HG02610 (cell line): ENCODE results near the gene SYTL2.
A peak's percentile ranks its signal among the peaks of the same experiment; 100 is the strongest.
"Not testable (repeated sequence)": the region's sequence is repeated elsewhere in the genome, so short reads cannot be mapped to it uniquely, and the experiment has no call there.

ENCODE experiments used
- ATAC-seq: cut with Tn5 transposase; IDR thresholded peaks from one replicate; pipeline ENCODE4 v1.9.1; 2021; ENCODE audit warnings: mild to moderate bottlenecking, moderate library complexity; ENCODE audit not compliant: unreplicated experiment

Gene SYTL2

DNA sequence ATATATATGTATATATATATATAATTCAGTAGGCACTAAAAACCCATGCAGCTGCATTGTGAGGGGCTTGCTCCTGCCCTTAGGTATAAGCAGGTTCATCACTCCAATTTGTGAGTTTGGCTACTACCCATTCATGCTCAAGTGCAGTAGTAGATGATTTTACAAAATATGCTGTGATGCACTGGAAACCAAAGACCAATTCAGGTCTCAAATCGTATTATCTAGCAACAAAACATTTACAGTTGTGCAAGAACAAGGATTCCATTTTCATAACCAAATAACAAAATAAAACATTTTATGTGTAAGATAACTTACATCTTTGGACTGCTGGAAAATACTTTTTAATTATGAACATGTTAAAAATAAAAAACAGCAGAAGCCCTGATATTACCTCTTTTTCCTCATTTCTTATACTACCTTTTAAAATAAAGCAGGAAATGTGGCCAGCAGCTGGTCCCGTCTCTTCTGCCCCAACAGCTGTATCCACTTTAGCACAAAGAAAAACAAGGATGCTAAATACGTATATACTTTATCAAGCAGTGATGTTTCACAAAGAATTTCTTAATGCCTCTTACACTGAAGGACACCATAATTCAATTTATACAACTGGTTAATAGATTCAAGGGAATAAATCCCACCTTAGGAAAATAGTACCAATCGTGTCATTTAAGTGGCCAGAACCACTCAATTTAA lies 148.8 kb downstream of the SYTL2 start:
- no peak for ATAC-seq

- no peak for ATAC-seq
Measured at GRCh38 chr11:85658180-85658579, 152.8 kb downstream of the SYTL2 start.

DNA sequence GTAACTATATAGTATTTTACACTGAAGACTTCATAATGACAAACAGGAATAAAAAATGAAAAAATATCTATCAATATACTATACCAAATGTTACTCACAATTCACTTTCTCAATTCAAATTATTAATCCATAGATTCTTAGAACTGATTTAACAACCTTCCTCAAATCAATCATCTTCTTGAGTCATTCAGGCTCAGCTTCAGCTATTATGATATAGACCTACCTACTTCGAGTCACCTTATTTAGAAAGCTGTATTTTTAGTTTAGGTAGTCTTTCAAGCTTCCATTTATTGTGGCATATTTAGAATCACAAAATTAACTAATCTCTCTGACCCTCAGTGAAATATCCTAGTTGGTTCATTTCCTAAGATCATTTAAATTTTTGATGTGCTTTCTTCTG lies 154.2 kb downstream of the SYTL2 start:
- no peak for ATAC-seq

GRCh38 chr11:85654343-85654742 lies 156.6 kb downstream of the SYTL2 start:
- ATAC-seq, result not testable (repeated sequence)

DNA sequence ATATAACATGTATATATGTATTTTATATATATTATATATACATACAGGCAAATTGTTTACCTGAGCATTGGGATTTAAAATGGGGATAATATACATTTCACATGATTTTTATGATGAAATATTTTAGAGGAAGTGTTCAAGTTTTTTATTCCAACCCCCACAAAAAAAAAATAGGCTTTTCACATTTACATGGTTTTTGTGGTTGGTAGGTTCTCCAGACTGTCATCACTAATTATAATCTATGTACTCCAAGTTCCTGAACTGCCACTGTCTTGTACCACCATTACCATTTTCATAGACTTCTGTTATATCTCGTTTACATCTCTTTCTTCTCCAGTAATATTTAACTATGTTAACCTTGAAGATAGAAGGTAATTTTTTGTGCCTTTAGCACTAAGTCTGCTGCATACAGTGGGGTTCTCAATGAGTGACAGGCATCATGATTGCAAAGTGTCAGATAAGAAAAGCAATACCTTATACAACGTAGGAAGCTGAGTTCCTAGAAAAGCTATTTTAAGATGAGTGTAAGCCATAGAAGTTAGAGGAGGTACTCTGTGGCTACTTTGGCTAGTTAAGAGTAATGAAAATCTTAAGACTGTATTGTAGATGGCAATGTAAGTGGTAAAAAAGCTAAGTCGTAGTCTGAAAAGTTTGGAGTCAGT lies 158.0 kb downstream of the SYTL2 start:
- ATAC-seq, result no peak

- no peak for ATAC-seq
Measured at GRCh38 chr11:85651118-85651517, 159.8 kb downstream of the SYTL2 start.

GRCh38 chr11:85647604-85648299 lies 163.2 kb downstream of the SYTL2 start, which contains the start of gene TMEM126A:
TMEM126A (plus strand) TSS chr11:85647967; CDS start chr11:85650256, 2,289 bp downstream.
- ATAC-seq, result peak; percentile 100

GRCh38 chr11:85647078-85647477 lies 163.9 kb downstream of the SYTL2 start:
- no peak for ATAC-seq
